HepG2 (cell line): ENCODE results near the gene TMCC2. TPM values are rescaled to one million over a fixed set of nuclear protein-coding genes. Genes with fewer than 3 reads are reported as not detected.

ENCODE experiments used
- ASH2L ChIP-seq: fragments of 300-600, 200-600 bp; sonication (generic); IDR thresholded peaks from 2 replicates; pipeline ENCODE4 v1.7.0; 2017; ENCODE audit warnings: low read depth, mild to moderate bottlenecking, moderate library complexity, mixed read lengths, low read length; ENCODE audit not compliant: insufficient read length
- CENPX ChIP-seq: sonication (generic); formaldehyde crosslinking; IDR thresholded peaks from 2 replicates; pipeline ENCODE4 v1.9.0; 2021; ENCODE audit warnings: mild to moderate bottlenecking, missing genetic modification reagents, moderate library complexity
- HCFC1 ChIP-seq: fragments of 150-350 bp; IDR thresholded peaks from 2 replicates; pipeline ENCODE4 v1.6.1; 2014; ENCODE audit warnings: low read depth, low read length
- HNF4G ChIP-seq, 2 experiments: sonication (generic) in 1 of 2; formaldehyde crosslinking in 1 of 2; IDR thresholded peaks; 2 replicates each; pipeline versions ENCODE4 v1.4.0 to v1.6.1; 2011 to 2020; ENCODE audit warnings: borderline replicate concordance in 2 of 2, low read depth in 2 of 2, mild to moderate bottlenecking in 2 of 2, low read length in 1 of 2, missing genetic modification reagents in 1 of 2, moderate library complexity in 1 of 2
- JUND ChIP-seq: sonication (generic); formaldehyde crosslinking; IDR thresholded peaks from 2 replicates; pipeline ENCODE4 v1.8.0; 2022; ENCODE audit warnings: mild to moderate bottlenecking, missing genetic modification reagents
- KAT8 ChIP-seq: IDR thresholded peaks from 2 replicates; pipeline ENCODE4 v1.6.1; 2016; ENCODE audit warnings: missing genetic modification reagents, missing compliant biosample characterization
- MAF1 ChIP-seq: sonication (generic); formaldehyde crosslinking; IDR thresholded peaks from 2 replicates; pipeline ENCODE4 v1.5.0; 2020; ENCODE audit warnings: missing genetic modification reagents, borderline replicate concordance
- RFXANK ChIP-seq: IDR thresholded peaks from 2 replicates; pipeline ENCODE4 v1.6.1; 2016
- TSC22D2 ChIP-seq: sonication (generic); formaldehyde crosslinking; IDR thresholded peaks from 2 replicates; pipeline ENCODE4 v1.5.1; 2020; ENCODE audit warnings: missing genetic modification reagents, mild to moderate bottlenecking, borderline replicate concordance
- ZNF18 ChIP-seq: sonication (generic); formaldehyde crosslinking; IDR thresholded peaks from 2 replicates; pipeline ENCODE4 v1.8.0; 2022; ENCODE audit warnings: mild to moderate bottlenecking, missing genetic modification reagents; ENCODE audit not compliant: insufficient replicate concordance
- ZNF317 ChIP-seq: sonication (generic); formaldehyde crosslinking; IDR thresholded peaks from 2 replicates; pipeline ENCODE4 v1.5.0; 2020; ENCODE audit warnings: mild to moderate bottlenecking, missing genetic modification reagents
- ZNF432 ChIP-seq: sonication (generic); formaldehyde crosslinking; IDR thresholded peaks from 2 replicates; pipeline ENCODE4 v1.5.0; 2020; ENCODE audit warnings: missing genetic modification reagents, mild to moderate bottlenecking, borderline replicate concordance
- ZNF580 ChIP-seq: IDR thresholded peaks from 2 replicates; pipeline ENCODE4 v1.6.1; 2016; ENCODE audit warnings: low read depth, borderline replicate concordance
- ZNF678 ChIP-seq: sonication (generic); formaldehyde crosslinking; IDR thresholded peaks from 2 replicates; pipeline ENCODE4 v1.4.0; 2020; ENCODE audit warnings: mild to moderate bottlenecking, missing genetic modification reagents
- ZNF704 ChIP-seq: sonication (generic); formaldehyde crosslinking; IDR thresholded peaks from 2 replicates; pipeline ENCODE4 v1.8.1; 2023; ENCODE audit warnings: mild to moderate bottlenecking, inconsistent platforms, moderate library complexity, missing genetic modification reagents, borderline replicate concordance
- polyA plus RNA-seq, 8 experiments: library from polyadenylated mRNA; depleted of rRNA in 3 of 8; stranded (reverse) in 7 of 8; unstranded in 1 of 8; fragments of >200 nt; fragmentation: Illumina TruSeq in 4 of 8; extraction: Trizol in 4 of 8; gene quantifications; 2 replicates each; pipeline versions ENCODE4 v1.2.1 to v1.2.3, GENCODE V29; 2011 to 2016; ENCODE audit warnings: low read depth in 4 of 8, missing spikeins in 1 of 8, mixed read lengths in 1 of 8; ENCODE audit not compliant: insufficient read depth in 1 of 8
- total RNA-seq, 5 experiments: library from RNA; depleted of rRNA; stranded (reverse); fragments of >200 nt; fragmentation: Illumina TruSeq; extraction: Trizol; gene quantifications; 2 replicates each; pipeline ENCODE4 v1.2.3, GENCODE V29; 2016; ENCODE audit warnings: low read depth in 1 of 5
- TF ChIP-seq, protein P1 (sequence below): fragments of 450-650 bp; IDR thresholded peaks from 2 replicates; pipeline ENCODE4 v1.6.1; 2016
- TF ChIP-seq, protein P2 (sequence below): fragments of 450-650 bp; IDR thresholded peaks from 2 replicates; pipeline ENCODE4 v1.6.1; 2017; ENCODE audit warnings: mild to moderate bottlenecking
- TF ChIP-seq, protein P3 (sequence below): sonication (generic); formaldehyde crosslinking; IDR thresholded peaks from 2 replicates; pipeline ENCODE4 v1.4.0; 2020; ENCODE audit warnings: missing genetic modification reagents
- TF ChIP-seq, protein P4 (sequence below): IDR thresholded peaks from 2 replicates; pipeline ENCODE4 v1.6.1; 2018; ENCODE audit warnings: missing genetic modification reagents, mild to moderate bottlenecking, missing compliant biosample characterization

TMCC2 gene
- total and polyA plus RNA-seq, 2 of the 13 experiments (the other 11 are each of a cell fraction or from before 2014, with no cell fraction given) = 0.12 to 0.24 TPM

DNA sequence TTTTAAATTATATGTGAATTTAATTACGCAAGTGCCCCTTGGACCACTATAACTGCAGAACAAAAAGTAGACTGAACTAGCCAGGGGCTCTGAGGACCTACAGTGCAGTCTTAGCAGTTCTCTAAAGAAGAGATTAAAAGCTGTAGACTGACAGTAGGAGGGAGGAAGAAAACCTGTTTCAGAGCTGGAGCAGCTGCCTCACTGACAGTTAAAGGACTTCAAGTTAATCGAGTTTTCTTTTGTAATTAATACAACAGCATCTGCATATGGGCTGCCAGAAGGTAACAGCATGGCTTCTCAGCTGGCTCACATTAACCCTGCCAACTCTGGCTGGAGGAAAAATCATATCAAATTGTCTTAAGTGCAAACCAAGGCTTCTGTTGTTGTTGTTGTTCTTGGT is 36.1 kb upstream of the TMCC2 start (continued):
- TF ChIP-seq ZNF18 (CRISPR knock-in tag) (no peak), ASH2L (peak; percentile 13), RFXANK (no peak), ZNF317 (CRISPR knock-in tag) (no peak), JUND (CRISPR knock-in tag) (no peak), HCFC1 (no peak), TSC22D2 (CRISPR knock-in tag) (no peak), ZNF432 (CRISPR knock-in tag) (no peak), HNF4G (IDR thresholded peaks at IDR 0.05; ENCODE audit: borderline replicate concordance, low read depth, low read length) (0 out of 2 replicates have a peak, but pooled peaks have one; percentile 15), HNF4G (CRISPR knock-in tag; IDR thresholded peaks at IDR 0.05; ENCODE audit: borderline replicate concordance, low read depth) (no peak), ZNF704 (no peak), ZNF580 (CRISPR knock-in tag) (no peak), KAT8 (CRISPR knock-in tag) (peak; percentile 1; the same call in 1 of the 2 replicates), ZNF678 (CRISPR knock-in tag) (no peak), CENPX (CRISPR knock-in tag) (no peak), MAF1 (CRISPR knock-in tag) (no peak)
- TF ChIP-seq, protein P1, sequence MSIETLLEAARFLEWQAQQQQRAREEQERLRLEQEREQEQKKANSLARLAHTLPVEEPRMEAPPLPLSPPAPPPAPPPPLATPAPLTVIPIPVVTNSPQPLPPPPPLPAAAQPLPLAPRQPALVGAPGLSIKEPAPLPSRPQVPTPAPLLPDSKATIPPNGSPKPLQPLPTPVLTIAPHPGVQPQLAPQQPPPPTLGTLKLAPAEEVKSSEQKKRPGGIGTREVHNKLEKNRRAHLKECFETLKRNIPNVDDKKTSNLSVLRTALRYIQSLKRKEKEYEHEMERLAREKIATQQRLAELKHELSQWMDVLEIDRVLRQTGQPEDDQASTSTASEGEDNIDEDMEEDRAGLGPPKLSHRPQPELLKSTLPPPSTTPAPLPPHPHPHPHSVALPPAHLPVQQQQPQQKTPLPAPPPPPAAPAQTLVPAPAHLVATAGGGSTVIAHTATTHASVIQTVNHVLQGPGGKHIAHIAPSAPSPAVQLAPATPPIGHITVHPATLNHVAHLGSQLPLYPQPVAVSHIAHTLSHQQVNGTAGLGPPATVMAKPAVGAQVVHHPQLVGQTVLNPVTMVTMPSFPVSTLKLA = no peak
- TF ChIP-seq, protein P2, sequence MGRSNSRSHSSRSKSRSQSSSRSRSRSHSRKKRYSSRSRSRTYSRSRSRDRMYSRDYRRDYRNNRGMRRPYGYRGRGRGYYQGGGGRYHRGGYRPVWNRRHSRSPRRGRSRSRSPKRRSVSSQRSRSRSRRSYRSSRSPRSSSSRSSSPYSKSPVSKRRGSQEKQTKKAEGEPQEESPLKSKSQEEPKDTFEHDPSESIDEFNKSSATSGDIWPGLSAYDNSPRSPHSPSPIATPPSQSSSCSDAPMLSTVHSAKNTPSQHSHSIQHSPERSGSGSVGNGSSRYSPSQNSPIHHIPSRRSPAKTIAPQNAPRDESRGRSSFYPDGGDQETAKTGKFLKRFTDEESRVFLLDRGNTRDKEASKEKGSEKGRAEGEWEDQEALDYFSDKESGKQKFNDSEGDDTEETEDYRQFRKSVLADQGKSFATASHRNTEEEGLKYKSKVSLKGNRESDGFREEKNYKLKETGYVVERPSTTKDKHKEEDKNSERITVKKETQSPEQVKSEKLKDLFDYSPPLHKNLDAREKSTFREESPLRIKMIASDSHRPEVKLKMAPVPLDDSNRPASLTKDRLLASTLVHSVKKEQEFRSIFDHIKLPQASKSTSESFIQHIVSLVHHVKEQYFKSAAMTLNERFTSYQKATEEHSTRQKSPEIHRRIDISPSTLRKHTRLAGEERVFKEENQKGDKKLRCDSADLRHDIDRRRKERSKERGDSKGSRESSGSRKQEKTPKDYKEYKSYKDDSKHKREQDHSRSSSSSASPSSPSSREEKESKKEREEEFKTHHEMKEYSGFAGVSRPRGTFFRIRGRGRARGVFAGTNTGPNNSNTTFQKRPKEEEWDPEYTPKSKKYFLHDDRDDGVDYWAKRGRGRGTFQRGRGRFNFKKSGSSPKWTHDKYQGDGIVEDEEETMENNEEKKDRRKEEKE = no peak
- TF ChIP-seq, protein P3, sequence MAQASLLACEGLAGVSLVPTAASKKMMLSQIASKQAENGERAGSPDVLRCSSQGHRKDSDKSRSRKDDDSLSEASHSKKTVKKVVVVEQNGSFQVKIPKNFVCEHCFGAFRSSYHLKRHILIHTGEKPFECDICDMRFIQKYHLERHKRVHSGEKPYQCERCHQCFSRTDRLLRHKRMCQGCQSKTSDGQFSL (CRISPR knock-in tag) = no peak
- TF ChIP-seq, protein P4, sequence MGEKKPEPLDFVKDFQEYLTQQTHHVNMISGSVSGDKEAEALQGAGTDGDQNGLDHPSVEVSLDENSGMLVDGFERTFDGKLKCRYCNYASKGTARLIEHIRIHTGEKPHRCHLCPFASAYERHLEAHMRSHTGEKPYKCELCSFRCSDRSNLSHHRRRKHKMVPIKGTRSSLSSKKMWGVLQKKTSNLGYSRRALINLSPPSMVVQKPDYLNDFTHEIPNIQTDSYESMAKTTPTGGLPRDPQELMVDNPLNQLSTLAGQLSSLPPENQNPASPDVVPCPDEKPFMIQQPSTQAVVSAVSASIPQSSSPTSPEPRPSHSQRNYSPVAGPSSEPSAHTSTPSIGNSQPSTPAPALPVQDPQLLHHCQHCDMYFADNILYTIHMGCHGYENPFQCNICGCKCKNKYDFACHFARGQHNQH (CRISPR knock-in tag) = no peak
